ENCODE measurements around the gene STARD3NL. TPM values are rescaled to one million over a fixed set of nuclear protein-coding genes. Genes with fewer than 3 reads are reported as not detected.

The STARD3NL gene
- total and polyA plus RNA-seq, 2 of the 13 experiments (the other 11 are each of a cell fraction or from before 2014, with no cell fraction given), result 37.3 to 42.3 TPM

DNA sequence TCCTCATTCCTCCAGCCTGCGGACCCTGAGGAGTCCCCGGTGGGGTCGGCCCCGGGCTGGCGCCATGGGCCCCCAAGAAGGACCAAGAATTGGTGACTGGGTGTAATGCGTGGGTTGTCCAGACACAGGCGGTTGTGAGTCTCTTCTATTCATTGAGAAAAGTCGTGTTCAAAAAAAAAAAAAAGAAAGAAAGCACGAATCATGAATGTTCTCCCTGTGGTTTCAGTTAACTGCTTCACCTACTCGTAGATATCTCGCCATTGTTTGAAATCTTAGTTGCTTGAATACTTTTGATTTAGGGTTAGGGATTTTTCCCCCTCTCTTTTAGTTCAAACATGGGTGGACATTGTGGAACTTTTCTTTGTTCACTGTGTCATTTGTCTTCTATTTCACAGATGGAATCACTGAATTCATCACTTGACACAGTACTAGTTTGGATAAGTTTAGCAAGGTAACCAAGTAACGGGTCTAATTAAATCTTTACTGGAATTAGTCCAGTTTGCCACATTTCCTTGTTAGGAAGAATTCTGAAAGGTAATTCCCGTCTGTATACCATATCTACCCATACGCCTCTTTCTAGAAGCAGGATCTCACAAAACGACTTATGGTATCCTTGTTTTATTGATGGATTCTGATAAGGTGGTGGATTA, 775 bp downstream of the STARD3NL start:
- DNase-seq (ENCODE audit: low spot score), result no peak
- H3K36me3 ChIP-seq (replicated peaks in 1 of 2; ENCODE audit: control insufficient read depth in 1 of 2, insufficient read depth in 2 of 2, low read length in 2 of 2), result no peaks in the 10 kb centered on the region
- ChIA-PET POLR2A (interaction anchor here (1.2 to 1.8 kb wide), 7 partner anchors 16 to 1207 kb away, joined by 3 to 11 read pairs (median 6); partner anchors contain the start of genes EPDR1 and SFRP4), CTCF (ENCODE audit: low intra/inter-chr PET ratio, low total read pairs) (no interaction called here)
- H3K27ac ChIP-seq (ENCODE audit: extremely low read length, insufficient read depth, low read length), result peak overlapping the region; percentile 66
- peak overlapping the region; percentile 45 for H2AFZ ChIP-seq (ENCODE audit: low read length)
- peaks cover 18% of the 10 kb centered on the region for H3K4me1 ChIP-seq (ENCODE audit: insufficient read depth, low read length)
- in situ Hi-C loops (cut with HindIII; ENCODE audit: extremely low pct_ligation_motif_present, low pct_unique_long_range_greater_than_20kb) (no loop called here), intact Hi-C loops (cut with micrococcal nuclease; ENCODE audit: unreplicated experiment) (loop anchor here (1.0 to 5.0 kb wide), 5 partner anchors 18 to 262 kb away; partner anchors contain the start of gene SFRP4)
- H3K27me3 ChIP-seq (ENCODE audit: control insufficient read depth in 1 of 2, insufficient read depth in 2 of 2, low read length in 2 of 2), result no peaks in the 10 kb centered on the region; a peak in 1 of 5 replicates
- H3K4me2 ChIP-seq (ENCODE audit: low read depth, low read length), result peak overlapping the region; percentile 68
- TF ChIP-seq, protein P1, sequence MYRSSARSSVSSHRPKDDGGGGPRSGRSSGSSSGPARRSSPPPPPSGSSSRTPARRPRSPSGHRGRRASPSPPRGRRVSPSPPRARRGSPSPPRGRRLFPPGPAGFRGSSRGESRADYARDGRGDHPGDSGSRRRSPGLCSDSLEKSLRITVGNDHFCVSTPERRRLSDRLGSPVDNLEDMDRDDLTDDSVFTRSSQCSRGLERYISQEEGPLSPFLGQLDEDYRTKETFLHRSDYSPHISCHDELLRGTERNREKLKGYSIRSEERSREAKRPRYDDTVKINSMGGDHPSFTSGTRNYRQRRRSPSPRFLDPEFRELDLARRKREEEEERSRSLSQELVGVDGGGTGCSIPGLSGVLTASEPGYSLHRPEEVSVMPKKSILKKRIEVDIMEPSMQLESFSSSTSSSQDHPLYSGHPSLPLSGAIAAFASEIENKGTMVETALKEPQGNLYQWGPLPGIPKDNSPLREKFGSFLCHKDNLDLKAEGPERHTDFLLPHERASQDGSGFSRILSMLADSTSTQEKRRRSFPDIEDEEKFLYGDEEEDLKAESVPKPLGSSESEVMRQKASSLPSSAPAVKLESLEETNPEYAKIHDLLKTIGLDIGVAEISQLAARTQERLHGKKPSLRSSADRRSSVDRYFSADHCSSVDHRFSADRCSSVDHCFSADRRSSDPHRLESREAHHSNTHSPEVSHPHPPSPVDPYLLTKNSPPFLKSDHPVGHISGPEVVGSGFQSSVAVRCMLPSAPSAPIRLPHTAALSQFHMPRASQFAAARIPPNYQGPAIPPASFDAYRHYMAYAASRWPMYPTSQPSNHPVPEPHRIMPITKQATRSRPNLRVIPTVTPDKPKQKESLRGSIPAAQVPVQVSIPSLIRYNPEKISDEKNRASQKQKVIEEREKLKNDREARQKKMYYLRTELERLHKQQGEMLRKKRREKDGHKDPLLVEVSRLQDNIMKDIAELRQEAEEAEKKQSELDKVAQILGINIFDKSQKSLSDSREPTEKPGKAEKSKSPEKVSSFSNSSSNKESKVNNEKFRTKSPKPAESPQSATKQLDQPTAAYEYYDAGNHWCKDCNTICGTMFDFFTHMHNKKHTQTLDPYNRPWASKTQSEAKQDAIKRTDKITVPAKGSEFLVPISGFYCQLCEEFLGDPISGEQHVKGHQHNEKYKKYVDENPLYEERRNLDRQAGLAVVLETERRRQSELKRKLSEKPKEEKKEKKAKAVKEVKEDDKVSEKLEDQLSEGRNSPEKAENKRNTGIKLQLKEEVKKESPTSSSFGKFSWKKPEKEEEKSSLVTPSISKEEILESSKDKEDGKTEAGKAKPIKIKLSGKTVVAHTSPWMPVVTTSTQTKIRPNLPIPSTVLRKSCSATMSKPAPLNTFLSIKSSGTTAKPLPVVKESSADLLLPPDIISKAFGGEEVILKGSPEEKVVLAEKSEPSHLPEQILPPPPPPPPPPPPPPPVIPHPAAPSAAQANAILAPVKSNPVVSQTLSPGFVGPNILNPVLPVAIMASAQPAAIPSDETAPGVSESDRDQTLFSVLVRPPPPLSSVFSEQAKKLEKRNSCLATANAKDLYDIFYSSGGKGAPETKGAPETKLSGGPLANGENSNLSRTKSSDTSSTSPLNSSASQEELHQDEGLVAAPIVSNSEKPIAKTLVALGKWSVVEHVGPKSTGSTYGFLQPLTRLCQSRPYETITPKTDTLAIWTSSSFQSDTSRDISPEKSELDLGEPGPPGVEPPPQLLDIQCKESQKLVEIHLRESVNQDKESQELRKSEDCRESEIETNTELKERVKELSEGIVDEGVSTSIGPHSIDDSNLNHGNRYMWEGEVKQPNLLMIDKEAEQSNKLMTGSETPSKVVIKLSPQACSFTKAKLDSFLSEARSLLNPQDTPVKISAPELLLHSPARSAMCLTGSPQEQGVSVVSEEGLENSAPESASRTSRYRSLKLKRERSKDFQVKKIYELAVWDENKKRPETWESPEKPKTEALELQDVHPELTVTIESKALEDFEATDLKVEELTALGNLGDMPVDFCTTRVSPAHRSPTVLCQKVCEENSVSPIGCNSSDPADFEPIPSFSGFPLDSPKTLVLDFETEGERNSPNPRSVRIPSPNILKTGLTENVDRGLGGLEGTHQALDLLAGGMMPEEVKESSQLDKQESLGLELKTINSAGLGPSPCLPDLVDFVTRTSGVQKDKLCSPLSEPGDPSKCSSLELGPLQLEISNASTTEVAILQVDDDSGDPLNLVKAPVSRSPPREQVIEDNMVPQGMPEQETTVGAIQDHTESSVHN (CRISPR knock-in tag; IDR thresholded peaks at IDR 0.05), result 0 out of 2 replicates have a peak, but pooled peaks have one; percentile 13
- TF ChIP-seq SIX1 (CRISPR knock-in tag; IDR thresholded peaks at IDR 0.05; ENCODE audit: borderline replicate concordance) (no peak), CHD4 (IDR thresholded peaks at IDR 0.05; ENCODE audit: borderline replicate concordance, low read length) (0 out of 2 replicates have a peak, but pooled peaks have one; percentile 21), KDM5A (IDR thresholded peaks at IDR 0.05; ENCODE audit: borderline replicate concordance, low read length) (0 out of 2 replicates have a peak, but pooled peaks have one; percentile 19)
- H3K9ac ChIP-seq (ENCODE audit: insufficient read depth, low read depth, low read length), result peak overlapping the region; percentile 77
- no peaks in the 10 kb centered on the region for H4K20me1 ChIP-seq (ENCODE audit: insufficient read depth, low read length)
- FAIRE-seq, result no peak
- TSS peak; percentile 61 for BruUV-seq (replicated peaks)
- peak overlapping the region; percentile 81 to 94 (median 85) for H3K4me3 ChIP-seq (replicated peaks in 1 of 3; ENCODE audit: insufficient read depth in 1 of 3, low read depth in 2 of 3, low read length in 3 of 3)
- ATAC-seq, result peak; percentile 45; the same call in 2 of the 3 replicates
- no peaks in the 10 kb centered on the region for H3K9me3 ChIP-seq (ENCODE audit: low read length)
- H3K79me2 ChIP-seq (ENCODE audit: insufficient read depth, low read length), result peaks cover 20% of the 10 kb centered on the region
- 17% methylated on average over 15 of the region's 15 CpGs for WGBS (ENCODE audit: low lambda C conversion rate)
